Tibial nerve (tissue), 4 donors: ENCODE results near the gene IRGQ. TPM values are rescaled to one million over a fixed set of nuclear protein-coding genes. Genes with fewer than 3 reads are reported as not detected.

Experiments
- DNase-seq, 2 donors: peaks; one replicate each; pipeline ENCODE4 v3.0.0-alpha.2; 2019; ENCODE audit warnings: low spot score in 2 of 2
- H3K27ac ChIP-seq, 4 donors: fragments of 200-600 bp; sonication (generic) in 3 of 4; one replicate each; pipeline ENCODE4 v1.5.1; 2017 to 2019; ENCODE audit warnings: mild to moderate bottlenecking in 1 of 4
- H3K27me3 ChIP-seq, 2 donors: fragments of 200-600 bp; sonication (generic) in 1 of 2; one replicate each; pipeline versions ENCODE4 v1.5.1 to v1.6.0; 2017 to 2019
- H3K36me3 ChIP-seq, 3 donors: fragments of 200-600 bp; sonication (generic); one replicate each; pipeline ENCODE4 v1.5.1; 2018 to 2019
- H3K4me1 ChIP-seq, 4 donors: fragments of 200-600 bp; sonication (generic) in 3 of 4; one replicate each; pipeline ENCODE4 v1.5.1; 2017 to 2019
- H3K4me3 ChIP-seq, 4 donors: fragments of 200-600 bp; sonication (generic) in 3 of 4; one replicate each; pipeline ENCODE4 v1.5.1; 2017 to 2019; ENCODE audit warnings: mild to moderate bottlenecking in 1 of 4, moderate library complexity in 1 of 4
- H3K9me3 ChIP-seq, 4 donors: fragments of 200-600 bp; sonication (generic) in 3 of 4; one replicate each; pipeline ENCODE4 v1.5.1; 2017 to 2019
- CTCF ChIP-seq, 5 experiments: fragments of 200-600 bp in 3 of 5; fragments of 450-650 bp in 2 of 5; sonication (generic) in 3 of 5; IDR thresholded peaks; one replicate each; pipeline ENCODE4 v1.5.1; 2016 to 2019; ENCODE audit warnings: antibody characterized with exemption in 5 of 5, mild to moderate bottlenecking in 3 of 5, moderate library complexity in 2 of 5
- EP300 ChIP-seq, 2 donors: sonication (generic); formaldehyde crosslinking; IDR thresholded peaks; one replicate each; pipeline ENCODE4 v1.6.1; 2017; ENCODE audit warnings: antibody characterized with exemption in 2 of 2, mild to moderate bottlenecking in 1 of 2
- POLR2A ChIP-seq, 2 donors: fragments of 450-650 bp; IDR thresholded peaks; one replicate each; pipeline ENCODE4 v1.6.1; 2017; ENCODE audit warnings: antibody characterized with exemption in 2 of 2, mild to moderate bottlenecking in 2 of 2, moderate library complexity in 2 of 2
- WGBS, 2 donors: methylation state at CpG; one replicate each; pipeline ENCODE4 v1.1.5; 2018; 5-methylcytosine and 5-hydroxymethylcytosine counted together
- total RNA-seq, 4 donors: library from RNA; depleted of rRNA; stranded (reverse); fragments of >200 nt; gene quantifications; one replicate each; pipeline ENCODE4 v1.1.0, GENCODE V29; 2016

Gene IRGQ
- total RNA-seq, 4 donors from 2014 or later = 21.6 to 26.1 (median 23.6) TPM

GRCh38 chr19:43594081-43594697 lies 1.7 kb downstream of the IRGQ start:
- Histone ChIP-seq H3K27me3 (no peaks in the 10 kb centered on the region), H3K9me3 (no peaks in the 10 kb centered on the region), H3K4me3 (peak overlapping the region; percentile 54 to 73 (median 67)), H3K27ac (peak overlapping the region; percentile 82 to 98 (median 88)), H3K4me1 (peaks cover 0 to 54% (median 30%) of the 10 kb centered on the region in 4 donors), H3K36me3 (peaks cover 0 to 58% (median 6%) of the 10 kb centered on the region in 3 donors)
- TF ChIP-seq POLR2A (IDR thresholded peaks at IDR 0.05) = no peak
- no peak for TF ChIP-seq EP300 (IDR thresholded peaks at IDR 0.05)
- TF ChIP-seq CTCF (IDR thresholded peaks at IDR 0.05) = no peak
- DNase-seq = no peak
- WGBS, 2 donors = 81 to 84% methylated on average over 10 of the region's 10 CpGs

DNA sequence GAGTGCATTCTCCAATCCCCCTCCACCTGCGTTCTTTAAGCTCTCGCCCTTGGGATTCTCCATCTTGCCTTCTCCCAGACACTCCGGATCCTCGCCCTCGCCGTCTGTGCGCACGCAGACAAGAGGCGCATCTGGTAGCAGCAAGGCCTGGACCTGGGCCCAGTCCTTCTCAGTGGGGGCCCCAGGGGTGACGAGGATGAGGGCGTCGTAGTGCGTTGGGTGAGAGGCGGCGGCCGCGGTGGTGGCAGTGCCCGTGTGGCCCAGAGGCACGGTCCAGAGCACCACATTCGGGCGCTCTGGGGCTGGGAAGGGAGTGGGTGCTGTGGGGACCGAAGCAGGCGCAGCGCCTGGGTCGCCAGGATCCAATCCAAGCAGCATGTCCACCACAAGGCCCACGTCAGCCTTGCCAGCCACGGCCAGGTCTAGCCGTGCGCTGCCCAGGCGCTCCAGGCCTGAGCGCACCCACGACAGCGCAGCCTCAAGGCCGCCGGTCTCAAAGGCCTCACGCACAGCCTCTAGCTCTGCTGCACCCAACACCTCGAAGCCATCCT lies 3.1 kb downstream of the IRGQ start:
- Histone ChIP-seq H3K9me3 (no peaks in the 10 kb centered on the region), H3K27me3 (no peaks in the 10 kb centered on the region), H3K36me3 (peaks cover 0 to 62% (median 0%) of the 10 kb centered on the region in 3 donors), H3K27ac (peak overlapping the region in 1 of 4 donors; percentile 98), H3K4me3 (no peak overlapping the region), H3K4me1 (peaks cover 0 to 41% (median 26%) of the 10 kb centered on the region in 4 donors)
- WGBS, 2 donors = 91 to 94% methylated on average over 37 of the region's 37 CpGs
- DNase-seq = no peak
- TF ChIP-seq EP300 (IDR thresholded peaks at IDR 0.05) (no peak), POLR2A (IDR thresholded peaks at IDR 0.05) (no peak), CTCF (IDR thresholded peaks at IDR 0.05) (no peak)

- no peak overlapping the region for H3K27ac ChIP-seq
- peaks cover 0 to 33% (median 19%) of the 10 kb centered on the region in 4 donors for H3K4me1 ChIP-seq
- H3K27me3 ChIP-seq = no peaks in the 10 kb centered on the region
- H3K9me3 ChIP-seq = no peaks in the 10 kb centered on the region
- no peak for DNase-seq
- TF ChIP-seq CTCF (IDR thresholded peaks at IDR 0.05) (no peak), EP300 (IDR thresholded peaks at IDR 0.05) (no peak), POLR2A (IDR thresholded peaks at IDR 0.05) (no peak)
- WGBS, 2 donors = 92 to 95% methylated on average over 47 to 63 of the region's 63 CpGs
- no peak overlapping the region for H3K4me3 ChIP-seq
- H3K36me3 ChIP-seq = peaks cover 0 to 64% (median 0%) of the 10 kb centered on the region in 3 donors
Measured at GRCh38 chr19:43591904-43592772, 3.8 kb downstream of the IRGQ start.

DNA sequence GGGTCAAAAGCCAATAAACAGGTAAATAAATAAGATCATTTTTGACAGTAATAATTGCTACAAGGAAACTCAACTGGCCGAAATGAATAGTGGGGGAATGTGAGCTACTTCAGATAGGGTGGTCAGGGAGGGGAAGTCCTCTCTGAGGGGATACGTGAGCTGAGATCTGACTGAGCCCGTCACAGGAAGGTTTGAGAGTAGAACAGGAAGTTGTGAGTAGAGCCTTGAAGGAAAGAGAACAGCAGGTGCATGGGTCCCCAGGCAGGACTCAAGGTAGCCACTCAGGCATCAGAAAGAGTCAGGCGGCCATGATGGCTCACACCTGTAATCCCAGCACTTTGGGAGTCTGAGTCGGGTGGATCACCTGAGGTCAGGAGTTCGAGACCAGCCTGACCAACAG lies 6.3 kb downstream of the IRGQ start:
- Histone ChIP-seq H3K4me3 (no peak overlapping the region), H3K4me1 (peaks cover 0 to 20% (median 9%) of the 10 kb centered on the region in 4 donors), H3K27me3 (no peaks in the 10 kb centered on the region), H3K36me3 (peaks cover 0 to 80% (median 0%) of the 10 kb centered on the region in 3 donors), H3K27ac (no peak overlapping the region), H3K9me3 (no peaks in the 10 kb centered on the region)
- WGBS, 2 donors = 77 to 82% methylated on average over 6 of the region's 6 CpGs
- TF ChIP-seq CTCF (IDR thresholded peaks at IDR 0.05) (no peak), EP300 (IDR thresholded peaks at IDR 0.05) (no peak), POLR2A (IDR thresholded peaks at IDR 0.05) (no peak)
- DNase-seq = no peak
